GM19324 (cell line): ENCODE measurements around the gene PPARA.
"Not testable (repeated sequence)": the region's sequence is repeated elsewhere in the genome, so short reads cannot be mapped to it uniquely, and the experiment has no call there.

ENCODE experiments used
- ATAC-seq: cut with Tn5 transposase; IDR thresholded peaks from one replicate; pipeline ENCODE4 v1.9.1; 2021; ENCODE audit warnings: mild to moderate bottlenecking, moderate library complexity; ENCODE audit not compliant: unreplicated experiment, low FRiP score

Gene PPARA

DNA sequence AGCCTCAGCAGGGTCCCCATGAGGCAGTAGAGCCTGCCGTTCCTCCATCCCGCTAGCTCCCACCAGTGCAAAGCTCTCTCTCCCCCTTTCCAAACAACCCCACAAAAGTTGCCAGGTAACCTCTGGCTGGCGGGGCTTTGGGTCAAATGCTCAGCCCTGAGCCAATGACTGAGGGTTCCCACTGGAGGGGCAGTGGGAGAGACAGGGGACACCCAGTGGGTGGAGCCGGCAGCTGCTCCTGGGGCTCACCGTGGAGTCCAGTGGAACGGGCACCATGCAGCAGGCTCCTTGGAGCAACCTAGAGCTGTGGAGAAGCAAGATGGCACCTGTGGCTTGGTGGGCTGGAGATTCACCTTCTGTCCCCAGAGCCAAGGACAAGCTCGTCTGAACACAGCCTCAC, 25.0 kb upstream of the PPARA start:
- no peak for ATAC-seq

DNA sequence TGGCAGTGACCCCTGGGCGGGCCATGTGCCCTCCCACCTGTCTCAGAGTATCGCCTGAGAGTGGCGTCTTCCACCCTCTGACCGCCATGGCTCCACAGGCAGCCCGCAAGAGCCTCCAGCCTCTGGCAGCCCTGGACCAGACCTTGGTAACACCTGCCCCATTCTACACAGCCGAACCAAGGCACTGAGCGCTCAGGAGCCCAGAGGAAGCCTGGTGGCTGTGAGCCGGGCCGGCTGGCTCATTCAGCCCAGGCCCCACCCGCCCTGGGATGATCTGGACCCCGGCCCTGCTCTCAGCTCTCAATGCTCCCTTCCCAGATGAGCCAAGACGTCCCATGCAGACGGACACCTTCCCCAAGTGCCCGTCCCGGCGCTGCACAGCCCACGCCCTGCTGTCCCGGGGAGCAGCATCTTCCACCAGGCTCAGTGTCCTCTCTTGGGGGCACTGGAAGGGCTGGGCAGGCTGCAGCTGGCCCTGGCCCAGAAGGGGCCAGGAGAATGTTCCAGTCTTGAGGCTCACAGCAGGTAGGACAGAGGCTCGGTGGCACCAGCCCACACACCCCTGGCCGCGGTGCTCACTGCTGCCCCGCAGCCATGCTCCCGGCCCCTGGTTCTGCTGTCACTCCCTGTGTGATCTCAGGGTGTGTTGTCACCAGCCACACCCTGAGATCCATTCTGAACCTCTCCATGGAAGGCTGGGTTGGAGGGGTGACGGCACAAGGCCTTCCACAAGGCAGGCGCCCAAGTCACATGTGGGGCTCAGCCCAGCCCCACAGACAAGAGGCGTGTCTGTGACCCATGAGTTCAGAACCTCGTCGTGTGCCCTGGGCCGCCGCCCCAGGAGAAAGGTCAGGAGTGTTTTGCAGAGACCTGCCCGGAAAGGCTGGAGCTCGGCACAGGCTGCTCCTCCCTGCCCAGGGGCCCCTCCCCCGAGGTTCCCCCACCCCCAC, 24.2 kb upstream of the PPARA start:
- ATAC-seq = no peak

DNA sequence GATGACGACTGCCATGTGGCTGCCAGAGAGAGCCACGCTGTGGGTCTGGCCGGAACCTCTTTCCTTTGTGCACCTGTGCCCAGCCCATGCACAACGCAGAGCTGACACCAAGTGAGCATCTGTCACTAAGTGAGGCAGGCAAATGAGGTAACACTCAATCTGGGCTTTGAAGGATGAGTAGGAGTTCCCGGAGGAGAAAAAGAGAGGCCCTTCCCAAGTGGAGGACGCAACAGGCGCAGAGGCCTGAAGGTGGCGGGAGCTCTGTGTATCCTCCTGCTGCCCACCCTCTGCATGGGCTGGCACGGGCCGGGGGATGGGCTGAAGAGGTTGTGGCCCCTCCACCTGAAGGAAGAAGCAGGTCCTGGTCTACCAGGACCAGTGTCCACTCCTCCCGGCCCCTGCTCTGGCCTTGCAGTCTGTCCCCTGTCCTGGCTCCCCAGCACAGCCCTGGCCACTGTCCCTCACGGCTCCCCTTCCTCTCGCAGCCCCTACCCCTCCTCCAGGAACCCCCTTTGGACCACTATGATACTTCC, 23.4 kb upstream of the PPARA start:
- no peak for ATAC-seq

DNA sequence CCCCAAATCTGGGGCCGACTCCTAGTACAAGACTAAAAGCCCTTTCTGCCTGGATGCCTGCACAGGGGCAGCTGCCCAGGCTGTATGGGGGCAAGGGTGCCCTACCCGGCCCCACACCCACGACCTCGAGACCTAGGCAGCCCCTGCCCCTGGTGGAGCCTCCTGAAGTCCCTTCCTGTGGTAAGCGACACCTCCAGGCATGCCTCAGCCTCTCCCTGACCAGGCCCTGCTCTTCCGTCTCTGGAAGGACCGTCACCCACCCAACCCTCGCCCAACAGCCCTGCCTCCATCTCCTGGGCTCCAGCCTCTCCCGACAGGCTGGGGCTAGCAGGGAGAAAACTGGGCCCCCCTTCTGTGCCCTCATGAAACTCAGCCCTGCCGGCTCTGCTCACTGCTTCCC, 22.8 kb upstream of the PPARA start:
- no peak for ATAC-seq

DNA sequence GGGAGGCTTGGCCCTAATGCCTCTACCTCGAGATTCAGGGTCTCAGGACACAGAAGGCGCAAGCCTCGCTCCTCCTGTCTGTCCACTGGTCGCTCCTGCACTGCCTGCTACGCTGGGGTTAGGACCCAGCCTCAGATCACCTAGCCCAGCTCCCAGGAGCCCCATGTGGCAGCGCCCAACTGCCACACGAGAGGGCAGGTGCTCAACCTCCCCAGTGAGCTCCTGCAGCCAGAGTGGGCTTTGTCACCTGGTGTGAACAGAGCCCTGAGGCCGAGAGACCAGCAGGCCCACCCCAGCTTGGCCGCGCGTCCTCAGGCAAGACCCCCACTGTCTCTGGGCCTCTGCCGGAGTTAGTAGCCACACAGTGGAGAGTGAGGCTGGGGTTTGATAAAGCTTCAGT, 21.7 kb upstream of the PPARA start:
- no peak for ATAC-seq

DNA sequence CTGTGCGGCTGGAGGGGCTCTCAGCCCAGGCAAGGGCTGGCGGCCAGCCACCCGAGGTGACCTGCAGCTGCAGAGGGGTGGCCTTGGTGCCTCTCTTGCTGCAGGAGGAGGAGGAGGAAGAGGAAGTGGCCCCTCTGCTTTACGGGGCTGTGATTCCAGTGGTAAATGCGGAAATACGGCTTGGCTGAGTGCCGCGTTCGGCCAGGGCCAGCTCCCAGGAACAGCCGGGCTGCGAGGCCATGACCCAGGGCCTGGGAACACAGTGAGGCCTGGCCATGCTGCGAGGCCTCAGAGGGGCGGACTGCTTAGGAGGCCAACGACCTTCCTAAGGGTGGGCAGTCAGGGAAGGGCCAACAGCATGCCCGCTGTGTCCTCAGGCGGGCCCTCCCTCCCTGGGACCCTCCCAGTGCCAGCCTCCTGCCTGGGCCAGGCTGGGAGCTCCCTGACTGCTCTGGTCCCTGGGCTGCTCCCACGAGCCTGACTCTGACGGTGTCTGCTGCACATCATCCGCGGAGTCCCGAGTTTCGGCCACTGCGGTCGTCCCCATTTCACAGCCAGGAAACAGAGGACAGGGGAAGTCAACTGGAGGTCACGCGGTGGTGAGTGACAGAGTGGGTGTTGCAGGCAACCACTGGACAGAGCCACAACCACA, 20.8 kb upstream of the PPARA start:
- no peak for ATAC-seq

DNA sequence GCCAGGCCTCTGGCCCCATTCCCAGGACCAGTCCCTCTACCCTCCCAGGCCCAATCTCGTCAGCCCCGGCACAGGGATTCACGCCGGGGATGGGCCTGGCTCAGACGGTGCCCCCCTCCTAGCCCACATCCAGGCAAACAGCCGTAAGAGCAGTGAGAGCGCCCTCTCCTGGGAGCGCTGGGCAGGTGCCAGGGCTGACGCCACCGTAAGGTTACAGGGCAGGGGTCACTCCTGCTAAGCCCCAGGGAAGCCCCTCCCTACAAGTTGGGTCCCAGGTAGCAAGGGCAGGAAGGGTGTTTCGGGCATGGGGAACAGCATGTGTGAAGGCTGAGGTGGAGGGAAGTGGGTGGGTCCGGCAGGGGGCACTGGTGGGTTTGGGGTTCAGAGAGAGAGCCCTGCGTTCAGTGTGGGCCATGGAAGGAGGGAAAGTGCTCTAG, 19.2 kb upstream of the PPARA start:
- ATAC-seq = no peak

DNA sequence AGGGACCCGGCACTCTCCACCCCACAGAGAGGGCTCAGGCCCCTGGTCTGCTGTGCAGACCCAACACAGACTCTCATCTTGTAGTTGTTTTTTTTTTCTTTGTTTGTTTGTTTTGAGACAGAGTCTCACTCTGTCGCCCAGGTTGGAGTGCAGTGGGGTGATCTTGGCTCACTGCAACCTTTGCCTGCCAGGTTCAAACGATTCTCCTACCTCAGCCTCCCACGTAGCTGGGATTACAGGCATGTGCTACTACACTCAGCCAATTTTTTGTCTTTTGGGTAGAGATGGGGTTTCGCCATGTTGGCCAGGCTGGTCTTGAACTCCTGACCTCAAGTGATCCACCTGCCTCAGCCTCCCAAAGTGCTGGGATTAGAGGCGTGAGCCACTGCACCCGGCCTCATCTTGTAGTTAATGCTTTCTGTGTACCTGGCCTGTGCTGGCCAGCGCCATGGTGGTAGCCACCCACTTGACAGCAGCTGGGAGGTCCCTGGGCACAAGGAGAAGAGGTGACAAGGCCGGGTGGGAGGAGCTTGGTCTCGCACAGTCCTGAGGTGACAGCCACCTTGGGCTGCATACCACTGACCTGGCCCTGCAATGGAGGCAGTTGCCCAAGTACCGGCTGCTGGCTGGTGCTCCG, 18.0 kb upstream of the PPARA start:
- ATAC-seq = not testable (repeated sequence)

DNA sequence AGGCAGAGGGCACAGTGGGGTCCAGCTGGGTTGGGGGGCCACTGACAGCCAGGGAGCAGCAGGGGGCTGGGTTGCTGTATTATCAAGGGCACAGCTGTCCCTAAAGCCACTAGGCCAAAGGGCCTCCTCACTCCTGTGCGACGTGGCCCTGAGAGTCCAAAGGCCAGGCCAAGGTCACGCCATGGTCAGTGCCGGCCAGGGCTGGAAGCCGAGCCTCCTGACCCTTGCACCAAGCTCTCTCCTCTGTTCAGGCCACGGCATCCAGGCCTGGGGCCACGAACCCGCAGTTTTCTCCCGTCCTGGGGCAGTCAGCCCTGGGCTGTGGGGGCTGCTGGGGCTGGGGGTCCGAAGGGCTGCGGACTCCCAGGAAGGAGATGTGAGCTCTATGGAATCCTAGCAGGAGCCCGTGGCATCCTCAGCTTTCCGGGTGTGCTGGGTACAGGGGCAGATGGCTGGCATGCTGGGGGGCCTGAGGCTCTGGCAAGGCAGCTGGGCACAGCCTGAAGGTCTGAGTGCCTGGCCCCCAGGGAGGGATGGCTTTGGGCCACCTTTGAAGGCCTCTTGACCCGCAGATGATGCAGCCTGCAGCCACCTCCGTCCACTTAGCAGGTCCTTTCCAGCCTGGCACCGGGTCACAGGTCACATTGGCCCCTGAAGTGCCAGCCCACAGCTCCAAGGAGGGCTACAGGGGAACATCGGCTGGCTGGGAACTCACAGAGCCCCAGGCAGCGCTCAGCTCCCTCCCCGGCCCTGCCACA, 17.3 kb upstream of the PPARA start:
- no peak for ATAC-seq

DNA sequence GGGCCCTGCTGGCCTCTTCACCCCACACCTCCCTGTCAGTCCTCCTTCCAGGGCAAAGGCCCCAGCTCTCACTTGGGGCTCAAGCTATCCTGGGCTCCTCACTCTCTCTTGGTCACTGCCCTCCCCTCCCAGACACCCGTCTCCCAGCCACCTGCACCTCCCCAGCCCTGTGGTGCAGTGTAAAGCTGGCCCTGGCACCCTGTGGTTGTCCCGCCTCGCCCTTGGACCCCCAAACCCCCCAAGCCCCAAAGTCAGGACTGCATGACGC, 16.8 kb upstream of the PPARA start:
- ATAC-seq = no peak

DNA sequence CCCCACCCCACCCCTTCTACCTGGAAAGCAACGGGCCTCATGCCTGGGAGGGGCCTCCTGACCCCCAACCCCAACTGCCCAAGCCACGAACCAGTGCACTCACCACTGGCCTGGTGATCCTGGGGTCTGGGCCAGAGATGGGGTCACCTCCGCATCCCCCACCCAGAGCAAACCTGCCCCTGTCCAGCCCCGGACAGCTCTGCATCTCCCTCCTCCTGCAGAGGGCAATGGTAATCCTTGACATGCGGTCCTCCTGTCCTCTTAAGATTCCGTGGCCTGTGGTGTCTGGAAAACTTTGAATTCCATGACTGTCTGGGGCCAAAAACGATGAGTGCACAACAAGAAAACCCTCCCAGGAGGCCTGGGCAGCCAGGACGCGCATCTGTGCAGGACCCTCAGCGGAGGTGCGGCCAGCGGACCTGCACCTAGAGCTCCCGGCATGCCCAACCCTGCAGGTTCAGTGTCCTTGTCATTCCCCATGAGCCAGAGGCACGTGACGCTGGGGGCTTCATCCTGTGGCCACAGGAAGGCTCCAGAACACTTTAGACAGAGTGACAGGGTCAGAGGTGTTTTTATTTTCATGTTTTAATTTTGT, 16.1 kb upstream of the PPARA start:
- ATAC-seq = no peak

DNA sequence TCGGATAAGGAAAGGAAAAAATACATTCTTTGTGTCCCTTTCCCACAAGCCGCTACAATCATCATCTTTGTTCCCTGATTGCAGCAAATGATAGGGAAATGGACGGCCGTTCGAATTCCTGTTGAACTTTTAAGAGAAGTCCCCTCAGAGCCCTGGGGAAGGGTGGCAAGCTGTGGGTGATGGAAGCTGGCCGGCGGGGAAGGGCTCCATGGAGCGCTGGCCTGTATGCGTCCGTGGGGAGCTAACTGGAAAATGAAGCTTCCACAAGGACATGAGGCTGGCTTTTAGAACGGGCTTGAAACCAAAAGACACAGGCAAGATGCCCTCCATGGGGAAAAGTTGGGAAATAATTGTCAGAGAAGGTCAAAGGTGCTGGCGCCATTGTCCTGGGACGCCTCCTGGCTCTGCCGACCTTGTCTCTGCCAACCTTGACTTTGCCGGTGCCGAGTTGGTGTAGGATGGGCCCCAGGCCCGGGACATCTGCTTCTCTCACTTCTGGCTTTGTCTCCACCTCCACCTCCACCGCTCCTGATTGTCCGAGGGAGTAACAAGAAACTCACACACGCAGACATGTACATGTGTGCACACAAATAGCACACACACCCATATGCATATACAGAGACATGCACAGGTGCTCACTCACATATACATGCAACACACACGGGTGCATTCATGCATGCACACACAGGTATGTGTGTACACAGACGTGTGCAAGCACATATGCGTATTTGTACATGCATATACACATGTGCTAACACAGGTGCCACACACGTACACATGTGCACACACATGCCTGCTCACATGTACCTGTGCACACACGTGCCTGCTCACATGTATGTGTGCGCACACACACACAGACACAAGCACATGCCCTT, 14.5 kb upstream of the PPARA start:
- no peak for ATAC-seq

DNA sequence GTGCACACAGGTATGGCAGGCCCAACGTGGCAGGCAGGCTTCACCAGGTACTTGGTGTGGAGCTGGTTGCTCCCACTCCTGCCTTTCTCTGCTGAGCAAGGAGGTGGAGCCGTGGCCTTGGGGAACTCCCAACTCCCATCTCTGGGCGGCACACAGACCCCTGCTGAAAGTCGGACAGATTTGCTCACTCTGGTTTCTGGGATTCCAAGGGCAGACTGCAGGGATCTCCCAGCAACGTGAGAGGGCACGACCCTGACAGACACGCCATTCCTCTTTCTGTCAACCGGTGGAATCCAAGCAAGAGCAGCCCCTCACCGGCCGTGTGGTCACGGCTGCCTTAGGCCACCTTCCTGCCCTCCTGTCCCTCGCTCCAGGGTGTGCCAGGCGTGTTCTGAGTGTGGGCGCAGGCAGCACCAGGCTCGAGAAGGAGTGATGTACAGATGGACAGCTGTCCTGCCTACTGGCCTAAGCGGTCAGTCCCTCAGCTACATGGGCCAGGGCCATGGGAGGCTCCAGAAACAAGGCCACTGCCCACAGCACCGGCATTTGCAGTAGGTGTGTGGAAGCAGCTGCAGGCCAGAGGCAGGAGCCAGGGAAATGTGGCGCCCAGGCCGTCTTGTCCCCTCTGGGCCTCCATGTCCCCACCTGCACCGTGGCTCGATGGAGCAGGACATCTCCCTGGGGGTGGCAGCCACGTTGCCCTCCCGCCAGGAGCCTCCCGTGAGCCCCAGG, 13.7 kb upstream of the PPARA start:
- no peak for ATAC-seq

DNA sequence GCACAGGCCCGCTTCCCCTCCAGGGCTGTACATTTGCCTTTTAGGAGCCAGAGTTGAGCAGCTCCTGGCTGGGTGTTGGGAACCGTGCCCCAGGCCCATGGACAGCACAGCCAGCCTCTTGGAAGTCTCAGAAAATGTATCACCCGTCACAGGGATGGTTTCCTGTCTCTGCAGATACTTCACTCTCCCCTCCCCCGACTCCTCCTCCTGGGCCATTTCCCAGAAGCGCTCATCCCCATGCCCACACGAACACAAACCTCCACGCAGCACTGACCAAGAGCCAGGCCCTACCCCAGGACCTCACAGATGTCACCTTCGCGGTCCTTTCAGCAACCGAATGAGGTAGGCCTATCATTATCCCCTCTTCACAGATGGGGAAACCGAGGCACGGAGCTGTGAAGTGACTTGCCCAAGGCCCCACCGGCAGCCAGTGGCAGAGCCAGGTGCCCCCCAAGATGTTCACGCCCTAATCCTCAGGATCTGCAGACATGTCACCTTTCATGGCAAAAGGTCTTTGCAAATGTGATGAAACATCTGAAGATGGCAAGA, 13.0 kb upstream of the PPARA start:
- no peak for ATAC-seq

DNA sequence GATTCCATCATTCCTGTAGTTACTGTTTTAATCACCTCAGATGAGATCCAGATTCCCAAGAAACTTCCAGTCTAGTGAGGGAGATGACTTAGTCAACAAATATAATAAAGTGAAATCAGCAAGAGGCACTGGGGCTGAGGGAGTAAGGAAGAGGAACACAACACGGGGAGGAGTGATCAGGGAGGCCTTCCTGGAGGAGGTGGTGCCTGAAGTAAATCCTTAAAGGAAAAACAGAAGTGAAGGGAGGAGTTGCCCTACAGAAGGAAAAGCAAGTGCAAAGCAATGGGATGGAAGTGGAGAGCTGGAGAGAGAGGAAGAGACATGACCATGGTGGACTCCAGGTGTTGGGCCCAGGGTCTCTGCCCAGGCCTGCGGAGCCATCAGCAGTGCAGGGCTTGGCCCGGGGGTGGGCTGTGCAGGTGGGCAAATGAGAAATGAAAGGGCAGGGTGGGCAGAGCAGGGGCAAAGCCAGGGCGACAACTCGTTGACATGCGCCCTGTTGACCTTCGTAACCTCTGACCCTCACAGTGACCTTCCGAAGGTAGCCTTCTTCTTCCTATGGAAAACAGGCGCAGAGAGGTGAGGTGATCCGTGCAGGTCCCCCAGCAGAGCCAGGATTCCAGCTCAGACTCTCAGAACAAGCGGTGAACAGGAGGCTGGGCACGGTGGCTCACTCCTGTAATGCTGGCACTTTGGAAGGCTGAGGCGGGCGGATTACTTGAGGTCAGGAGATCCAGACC, 12.1 kb upstream of the PPARA start:
- ATAC-seq = no peak

DNA sequence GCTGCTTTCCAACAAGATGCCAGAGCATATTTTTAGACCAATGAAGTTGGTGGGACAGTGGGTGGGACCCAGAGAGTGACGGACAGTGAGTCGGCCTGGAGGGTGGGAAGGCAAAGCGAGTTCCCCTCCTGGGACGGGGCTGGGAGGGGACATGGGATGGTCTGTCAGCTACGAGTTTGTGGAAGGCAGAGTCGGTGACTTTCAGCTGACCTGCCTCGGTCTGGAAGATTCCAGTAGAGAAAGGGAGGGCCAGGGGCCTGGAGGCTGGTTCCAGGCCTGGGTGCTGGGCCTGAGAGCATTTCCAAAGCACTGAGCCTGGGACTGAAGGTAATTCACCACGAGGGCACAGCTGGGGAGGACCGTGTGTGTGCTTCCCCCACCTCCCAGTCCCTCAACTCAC, 10.9 kb upstream of the PPARA start:
- ATAC-seq = not testable (repeated sequence)

DNA sequence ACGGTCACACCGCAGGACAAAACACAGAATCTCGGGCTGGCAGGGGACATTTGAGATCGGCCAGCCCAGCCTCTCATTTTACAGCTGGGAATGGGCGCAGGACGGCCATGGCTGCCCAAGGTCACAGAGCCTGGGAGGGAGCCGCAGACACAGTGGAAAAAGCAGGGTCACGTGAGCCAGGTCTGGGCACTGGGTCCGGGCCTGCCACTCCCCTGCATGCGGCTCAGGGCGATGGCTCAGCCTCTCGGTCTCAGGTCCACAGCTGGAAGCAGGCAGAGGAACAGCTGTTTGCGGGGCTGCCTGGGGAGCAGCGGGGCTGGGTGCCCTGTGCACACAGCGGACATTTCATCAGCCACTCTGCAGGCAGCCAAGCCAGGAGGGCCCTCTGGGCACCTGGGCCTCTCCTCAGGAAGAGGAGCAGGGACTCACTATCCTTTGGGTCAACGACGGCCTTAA, 10.4 kb upstream of the PPARA start:
- no peak for ATAC-seq
